CD4-positive, alpha-beta T cell (primary cell): ENCODE results near the gene COLQ. TPM values are rescaled to one million over a fixed set of nuclear protein-coding genes. Genes with fewer than 3 reads are reported as not detected.

Experiments used
- ATAC-seq: fragments of 200-7000 bp; cut with Tn5 transposase; one replicate; pipeline ENCODE4 v1.10.0; 2022; ENCODE audit warnings: mild to moderate bottlenecking; ENCODE audit not compliant: poor library complexity
- CTCF ChIA-PET: fragments of 350-600 bp; sonication (Branson Sonifier 250); formaldehyde crosslinking; loops from one replicate; lab custom pipeline; 2021; ENCODE audit warnings: antibody characterized with exemption, inconsistent platforms; lab: Charles Lee
- POLR2A ChIA-PET: fragments of 350-600 bp; sonication (Branson Sonifier 250); formaldehyde crosslinking; loops from one replicate; lab custom pipeline; 2021; ENCODE audit warnings: antibody characterized with exemption, inconsistent platforms; lab: Charles Lee
- DNase-seq, 14 experiments: peaks; one replicate each; pipeline ENCODE4 v3.0.0-alpha.2; 2013 to 2020; ENCODE audit warnings: mixed read lengths in 2 of 14
- H3K27ac ChIP-seq, 2 donors: one replicate each; pipeline versions ENCODE4 v1.5.1 to v1.7.0; 2013; ENCODE audit warnings: low read length in 2 of 2, low read depth in 1 of 2, mild to moderate bottlenecking in 1 of 2
- H3K27me3 ChIP-seq, 2 experiments: 1 replicate in 1 of 2; 2 replicates in 1 of 2; pipeline versions ENCODE4 v1.6.1 to v1.7.0; 2013; ENCODE audit warnings: low read length in 2 of 2, control low read depth in 1 of 2, mild to moderate bottlenecking in 1 of 2, moderate library complexity in 1 of 2; ENCODE audit not compliant: insufficient read depth in 2 of 2, control insufficient read depth in 1 of 2
- H3K36me3 ChIP-seq: one replicate; pipeline ENCODE4 v1.6.1; 2013; ENCODE audit warnings: low read length, control low read depth; ENCODE audit not compliant: insufficient read depth
- H3K4me1 ChIP-seq: one replicate; pipeline ENCODE4 v1.6.1; 2013; ENCODE audit warnings: low read length, control low read depth; ENCODE audit not compliant: insufficient read depth
- H3K4me3 ChIP-seq: one replicate; pipeline ENCODE4 v1.5.1; 2013; ENCODE audit warnings: mild to moderate bottlenecking, low read length, moderate library complexity
- H3K9me3 ChIP-seq, 2 experiments: 1 replicate in 1 of 2; 2 replicates in 1 of 2; pipeline versions ENCODE4 v1.6.1 to v1.7.0; 2013; ENCODE audit warnings: low read length in 2 of 2, mild to moderate bottlenecking in 2 of 2, control low read depth in 1 of 2, moderate library complexity in 1 of 2; ENCODE audit not compliant: control insufficient read depth in 1 of 2, insufficient read depth in 1 of 2
- H3K27ac Mint-ChIP-seq: one replicate; pipeline ENCODE4 v1.8.0; 2020; ENCODE audit warnings: mixed read lengths
- H3K27me3 Mint-ChIP-seq: one replicate; pipeline ENCODE4 v1.8.0; 2021; ENCODE audit warnings: mixed read lengths
- H3K36me3 Mint-ChIP-seq: one replicate; pipeline ENCODE4 v1.8.0; 2021; ENCODE audit warnings: low read depth, mixed read lengths
- H3K4me1 Mint-ChIP-seq: one replicate; pipeline ENCODE4 v1.8.0; 2021; ENCODE audit warnings: low read depth, mixed read lengths
- H3K4me3 Mint-ChIP-seq: one replicate; pipeline ENCODE4 v1.8.0; 2020; ENCODE audit warnings: mild to moderate bottlenecking, mixed read lengths
- H3K9me3 Mint-ChIP-seq: one replicate; pipeline ENCODE4 v1.8.0; 2020; ENCODE audit warnings: mixed read lengths
- CTCF ChIP-seq: fragments of 200-600 bp; IDR thresholded peaks from one replicate; pipeline ENCODE4 v1.8.0; 2022; ENCODE audit warnings: antibody characterized with exemption, mild to moderate bottlenecking
- intact Hi-C, 2 experiments: fragments of 100-400 bp; cut with DNase I in 1 of 2; cut with micrococcal nuclease in 1 of 2; formaldehyde crosslinking; loops; one replicate each; pipeline versions ENCODE4 v1.15.1 to v1.9.0; 2023 to 2025; cut with DNase I, micrococcal nuclease
- total RNA-seq, 174 experiments: library from RNA in 2 of 174; stranded (reverse) in 2 of 174; gene quantifications; one replicate each; pipeline ENCODE4 v1.2.3 and lab custom pipeline; 2021 to 2026

COLQ gene
- total RNA-seq, 2 experiments from 2014 or later = 3.5 to 3.7 TPM

GRCh38 chr3:15476378-15476777 lies 45.1 kb downstream of the COLQ start:
- Histone ChIP-seq H3K36me3 (no peaks in the 10 kb centered on the region), H3K4me1 (no peaks in the 10 kb centered on the region), H3K9me3 (no peaks in the 10 kb centered on the region), H3K27ac (no peak overlapping the region), H3K27me3 (no peaks in the 10 kb centered on the region), H3K4me3 (no peak overlapping the region)
- CTCF ChIA-PET = no interaction called here
- POLR2A ChIA-PET = no interaction called here
- no peaks in the 10 kb centered on the region for H3K4me1 Mint-ChIP-seq
- H3K27ac Mint-ChIP-seq = no peak overlapping the region
- H3K9me3 Mint-ChIP-seq = no peaks in the 10 kb centered on the region
- ATAC-seq (no peak), DNase-seq (no peak)
- no peaks in the 10 kb centered on the region for H3K27me3 Mint-ChIP-seq
- no peak overlapping the region for H3K4me3 Mint-ChIP-seq
- H3K36me3 Mint-ChIP-seq = no peaks in the 10 kb centered on the region
- no peak for TF ChIP-seq CTCF
- intact Hi-C loops = no loop called here

- ATAC-seq = no peak
- Mint-ChIP-seq H3K27ac (no peak overlapping the region), H3K4me3 (no peak overlapping the region), H3K4me1 (no peaks in the 10 kb centered on the region), H3K36me3 (no peaks in the 10 kb centered on the region), H3K9me3 (no peaks in the 10 kb centered on the region), H3K27me3 (no peaks in the 10 kb centered on the region)
- TF ChIP-seq CTCF = no peak
- H3K27ac ChIP-seq = no peak overlapping the region
- DNase-seq = no peak
- ChIA-PET CTCF (no interaction called here), POLR2A (no interaction called here)
- no peaks in the 10 kb centered on the region for H3K27me3 ChIP-seq
- H3K9me3 ChIP-seq = no peaks in the 10 kb centered on the region
- intact Hi-C loops = no loop called here
- H3K4me3 ChIP-seq = no peak overlapping the region
- no peaks in the 10 kb centered on the region for H3K36me3 ChIP-seq
- no peaks in the 10 kb centered on the region for H3K4me1 ChIP-seq
Measured at GRCh38 chr3:15475161-15475560, 46.3 kb downstream of the COLQ start.

DNA sequence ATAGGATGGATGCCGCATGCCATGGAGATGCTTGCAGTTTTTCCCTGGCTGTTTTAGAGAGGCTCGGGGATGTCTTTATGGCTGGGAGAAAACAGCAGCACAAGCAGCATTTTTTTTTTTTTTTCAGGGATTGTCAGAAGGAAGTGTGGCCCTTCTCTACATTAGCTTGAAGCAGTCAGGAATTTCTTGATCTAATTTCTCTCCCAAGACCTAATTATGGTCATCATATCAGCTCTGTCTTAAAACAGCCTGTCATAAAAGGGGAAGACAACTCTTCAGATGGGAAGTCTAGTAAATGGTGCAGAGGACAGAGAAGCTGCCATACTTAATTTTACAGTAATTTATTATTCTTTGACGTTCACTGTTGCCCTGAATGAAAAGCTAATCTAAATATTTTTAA lies 49.6 kb downstream of the COLQ start:
- intact Hi-C loops = no loop called here
- Mint-ChIP-seq H3K4me1 (no peaks in the 10 kb centered on the region), H3K4me3 (no peak overlapping the region), H3K27ac (no peak overlapping the region), H3K27me3 (no peaks in the 10 kb centered on the region), H3K9me3 (no peaks in the 10 kb centered on the region), H3K36me3 (no peaks in the 10 kb centered on the region)
- POLR2A ChIA-PET = no interaction called here
- no peak overlapping the region for H3K27ac ChIP-seq
- no peak overlapping the region for H3K4me3 ChIP-seq
- CTCF ChIA-PET = no interaction called here
- DNase-seq = no peak
- H3K9me3 ChIP-seq = no peaks in the 10 kb centered on the region
- peaks cover 6% of the 10 kb centered on the region for H3K4me1 ChIP-seq
- no peaks in the 10 kb centered on the region for H3K27me3 ChIP-seq
- no peak for ATAC-seq
- no peaks in the 10 kb centered on the region for H3K36me3 ChIP-seq
- TF ChIP-seq CTCF = no peak
